AML-193 (cell line): Measurements from ENCODE around the gene ZNF598.

ENCODE experiments used
- DNase-seq, 2 experiments: peaks; one replicate each; lab custom pipeline; 2025; lab: John Stamatoyannopoulos, UW

ZNF598 gene

DNA sequence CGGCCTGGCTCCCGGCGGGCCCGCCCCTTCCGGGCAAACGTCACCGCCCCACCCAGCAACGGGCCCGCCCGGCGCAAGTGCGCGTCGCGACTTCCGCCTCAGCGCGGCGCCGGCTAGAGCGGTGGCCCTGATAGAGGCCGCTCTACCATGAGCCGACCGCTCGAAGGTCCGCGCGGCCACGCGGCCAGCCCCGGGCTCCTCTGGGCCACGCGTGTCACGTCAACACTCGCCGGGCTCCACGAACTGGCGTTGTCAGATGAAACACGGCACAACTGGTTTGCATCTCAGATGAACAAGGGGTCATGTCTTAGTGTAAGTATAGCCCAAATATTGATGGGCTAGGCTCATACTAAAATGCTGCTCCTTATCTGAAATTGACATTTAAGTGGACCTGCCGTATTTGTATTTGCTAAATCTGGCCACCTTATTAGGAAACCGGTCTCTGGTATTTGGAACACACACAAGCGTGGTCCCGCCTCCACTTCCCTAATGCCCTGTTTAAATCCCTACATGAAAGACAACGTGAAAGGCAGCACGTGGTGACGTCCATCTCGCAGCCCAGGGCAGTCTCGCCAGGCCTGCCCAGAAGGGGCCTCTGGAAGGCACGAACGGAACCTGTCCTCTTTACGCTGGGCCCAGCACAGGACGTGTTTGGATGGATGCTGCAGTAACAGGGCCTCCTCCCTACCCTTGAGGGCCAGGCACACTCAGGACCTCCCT lies at the start of gene ZNF598:
TSS of gene ZNF598 (minus strand) at position 31 of the 720 bp plus-strand sequence.
- DNase-seq, result peak; percentile 65 to 73

DNA sequence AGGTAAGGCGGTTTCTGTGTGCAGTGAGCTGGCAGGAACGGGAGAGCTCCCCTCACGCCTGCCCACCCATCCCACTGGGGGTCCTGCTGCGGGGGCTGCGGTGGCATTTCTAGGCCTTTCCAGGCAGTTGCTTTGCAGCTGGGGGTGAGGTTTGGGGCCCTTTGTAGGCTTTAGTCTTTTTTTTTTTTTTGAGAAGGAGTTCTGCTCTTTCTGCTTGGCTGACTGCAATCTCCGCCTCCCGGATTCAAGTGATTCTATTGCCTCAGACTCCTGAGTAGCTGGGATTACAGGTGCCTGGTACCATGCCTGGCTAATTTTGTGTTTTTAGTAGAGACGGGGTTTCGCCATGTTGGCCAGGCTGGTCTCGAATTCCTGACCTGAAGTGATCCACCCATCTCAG lies 49.3 kb upstream of the ZNF598 start:
- no peak for DNase-seq

DNA sequence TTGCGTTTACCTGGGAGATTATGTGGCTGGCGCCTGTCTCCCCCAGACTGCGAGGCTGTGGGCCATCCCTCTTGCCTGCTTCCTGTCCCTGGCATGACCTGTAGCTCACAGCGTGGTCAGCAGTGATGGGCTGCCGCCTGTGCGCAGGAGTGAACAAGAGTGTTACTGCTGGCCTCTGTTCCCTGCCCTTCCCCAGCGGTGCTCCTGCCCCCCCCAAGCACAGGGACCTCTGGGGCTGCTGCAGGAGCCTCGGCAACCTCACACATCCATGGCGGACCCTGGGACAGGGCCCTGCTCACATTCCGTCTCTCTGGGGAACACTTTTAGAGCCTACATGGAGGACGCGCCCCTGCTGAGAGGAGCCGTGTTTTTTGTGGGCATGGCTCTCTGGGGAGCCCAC lies 48.8 kb upstream of the ZNF598 start:
- DNase-seq, result no peak

DNA sequence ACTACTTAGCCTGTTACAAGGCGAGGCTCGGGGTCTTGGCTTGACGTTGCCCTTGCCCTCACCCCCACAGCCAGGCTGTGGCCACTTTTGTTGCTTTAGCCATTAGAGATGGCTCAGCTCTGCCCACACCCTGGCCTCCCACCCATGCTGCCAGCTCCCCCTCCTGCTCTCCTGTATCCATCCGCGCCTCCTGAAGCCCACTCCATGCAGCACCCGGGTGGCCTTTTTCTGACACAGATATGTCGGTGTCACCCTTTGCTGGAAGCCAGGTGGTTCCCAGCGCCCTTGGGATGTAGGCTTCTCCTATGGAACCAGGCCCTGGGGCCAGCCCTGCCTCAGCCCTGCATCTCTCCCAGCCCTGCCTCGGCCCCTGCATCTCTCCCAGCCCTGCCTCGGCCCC lies 47.8 kb upstream of the ZNF598 start:
- DNase-seq, result no peak

DNA sequence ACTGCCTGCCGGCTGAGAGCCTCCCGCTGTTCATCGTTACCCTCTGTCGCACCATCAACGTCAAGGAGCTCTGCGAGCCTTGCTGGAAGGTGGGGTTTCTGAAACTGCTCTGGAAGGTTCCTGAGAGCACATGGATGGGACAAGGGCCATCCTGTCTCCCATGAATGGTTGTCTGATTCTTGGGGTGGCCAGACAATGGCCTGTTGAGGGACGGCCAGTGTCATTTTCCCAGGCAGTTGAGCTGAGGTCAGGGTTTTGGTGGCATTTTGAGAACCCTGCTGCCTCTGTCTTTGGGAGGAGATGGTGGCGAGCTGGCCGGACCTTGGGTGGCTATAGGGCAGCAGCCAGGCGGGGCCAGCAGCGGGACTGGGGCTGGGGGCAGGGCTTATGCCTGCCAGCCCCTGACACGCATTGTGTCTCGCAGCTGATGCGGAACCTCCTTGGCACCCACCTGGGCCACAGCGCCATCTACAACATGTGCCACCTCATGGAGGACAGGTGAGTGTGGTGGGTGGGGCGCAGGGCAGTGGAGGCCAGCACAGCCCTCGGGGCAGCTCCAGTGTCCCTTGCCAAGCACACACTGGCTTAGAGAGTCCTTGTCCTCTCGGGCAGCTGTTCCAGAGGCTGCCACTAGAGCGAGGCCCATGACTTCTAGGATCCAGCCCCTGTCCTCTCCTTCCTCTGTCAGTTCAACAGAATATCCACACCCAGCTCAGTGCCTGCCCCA lies 47.2 kb upstream of the ZNF598 start:
- DNase-seq, result peak in 1 of 2 experiments; percentile 11

DNA sequence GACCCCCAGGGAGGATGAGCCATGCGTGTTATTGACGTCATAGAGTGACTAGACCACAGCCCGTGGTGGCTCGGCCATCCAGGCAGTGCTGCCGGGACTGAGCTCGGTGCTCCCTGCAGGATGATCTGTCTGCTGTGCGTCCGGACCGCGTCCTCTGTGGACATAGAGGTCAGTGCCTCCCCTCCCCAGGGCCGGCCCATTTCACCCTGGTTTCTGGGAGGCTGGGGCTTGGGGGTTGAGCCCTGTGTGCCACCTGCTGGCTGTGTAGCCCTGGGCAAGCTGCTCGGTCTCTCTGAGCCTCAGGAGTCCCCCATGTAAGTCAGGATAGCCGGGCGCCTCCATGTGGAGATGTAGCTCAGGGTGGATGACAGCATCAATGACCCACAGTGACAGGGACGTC lies 46.5 kb upstream of the ZNF598 start:
- DNase-seq, result no peak

DNA sequence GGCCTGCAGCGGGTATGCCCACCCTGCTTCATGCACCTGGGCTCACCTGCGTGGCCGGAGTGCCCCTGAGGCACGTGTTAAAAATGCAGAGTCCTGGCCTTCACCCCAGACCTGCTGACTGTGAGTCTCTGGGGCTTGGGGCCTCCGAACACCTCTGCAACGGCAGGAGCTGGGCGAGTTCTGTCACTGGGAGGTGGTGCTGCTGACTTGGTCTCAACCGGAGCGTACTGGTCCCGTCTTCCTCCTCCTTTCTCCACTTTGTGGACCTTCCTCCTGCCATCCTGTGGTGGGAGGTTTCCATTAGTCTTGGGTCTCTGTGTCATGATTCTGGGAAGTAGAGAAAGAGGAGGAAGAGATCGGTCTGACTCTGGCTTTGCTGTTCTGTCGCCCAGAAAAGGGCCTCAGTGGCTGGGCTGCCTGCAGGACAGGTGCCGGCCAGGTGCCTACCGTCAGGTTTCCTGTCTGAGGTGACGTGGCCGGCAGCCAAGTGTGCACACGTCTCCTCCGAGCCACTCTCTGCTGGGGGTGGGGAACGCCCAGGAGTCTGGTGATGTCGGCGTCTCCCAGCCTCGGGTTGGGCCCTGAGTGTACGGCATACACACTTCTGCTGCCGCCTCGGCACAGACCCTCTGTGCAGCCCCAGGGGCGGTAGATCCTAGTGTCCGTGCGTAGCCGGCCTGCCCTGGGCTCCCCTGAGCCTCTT lies 45.1 kb upstream of the ZNF598 start:
- DNase-seq, result no peak

DNA sequence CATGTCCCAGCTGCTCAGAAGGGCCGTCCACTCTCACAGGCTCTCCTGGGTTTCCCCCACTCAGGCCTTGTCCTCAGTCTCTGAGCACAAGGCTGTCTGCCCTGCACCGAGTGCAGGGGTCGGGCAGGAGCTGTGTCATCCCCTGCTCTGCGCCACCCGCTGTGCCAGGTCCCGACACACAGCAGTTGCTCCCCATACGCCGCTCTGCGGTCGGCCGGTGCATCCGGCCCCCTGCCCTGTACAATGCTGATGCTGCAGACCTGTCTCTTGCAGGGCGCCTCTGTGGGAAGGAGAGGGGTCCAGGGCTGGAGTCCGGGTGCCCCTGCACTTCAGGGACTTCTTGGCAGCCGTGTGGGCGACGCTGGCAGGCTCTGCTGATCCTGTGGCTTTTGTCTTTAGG lies 44.3 kb upstream of the ZNF598 start:
- DNase-seq, result no peak

DNA sequence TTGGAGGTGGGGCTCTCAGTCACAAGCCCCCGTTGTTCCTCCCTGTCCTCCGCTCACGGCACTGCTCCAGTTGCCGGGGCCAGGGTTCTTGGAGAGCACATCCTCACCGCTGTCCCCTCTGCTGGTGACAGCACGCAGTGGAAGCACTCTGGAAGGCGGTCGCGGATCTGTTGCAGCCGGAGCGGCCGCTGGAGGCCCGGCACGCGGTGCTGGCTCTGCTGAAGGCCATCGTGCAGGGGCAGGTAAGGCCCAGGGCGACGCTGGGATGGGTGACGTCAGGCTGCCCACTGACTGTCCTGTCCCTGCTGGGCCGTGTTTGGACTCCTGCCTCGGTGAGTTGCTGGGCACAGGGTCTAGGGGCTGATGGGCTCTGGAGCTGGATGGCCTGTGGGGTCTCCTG lies 43.6 kb upstream of the ZNF598 start:
- DNase-seq, result no peak

DNA sequence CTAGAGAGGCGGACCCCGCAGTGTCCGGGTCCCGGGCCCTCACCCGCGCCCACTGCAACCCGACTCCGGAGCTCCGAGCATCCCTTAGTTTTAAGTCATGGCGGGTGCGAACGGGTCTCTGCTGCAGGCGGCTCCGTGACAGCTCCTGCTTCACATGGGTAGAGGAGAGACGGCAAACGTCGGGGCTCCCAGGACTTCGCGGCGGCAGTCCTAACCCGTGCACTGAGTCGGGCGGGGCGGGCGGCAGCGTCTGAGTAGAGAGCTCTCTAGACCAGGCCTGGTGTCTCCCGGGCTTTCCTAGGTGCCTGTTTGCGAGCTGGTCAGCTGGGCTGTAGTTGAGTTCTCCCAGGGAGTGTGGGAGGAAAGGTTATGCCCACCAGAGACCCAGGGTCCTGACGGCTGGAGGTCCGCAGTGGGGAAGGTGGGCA lies 38.5 kb upstream of the ZNF598 start:
- DNase-seq, result no peak

DNA sequence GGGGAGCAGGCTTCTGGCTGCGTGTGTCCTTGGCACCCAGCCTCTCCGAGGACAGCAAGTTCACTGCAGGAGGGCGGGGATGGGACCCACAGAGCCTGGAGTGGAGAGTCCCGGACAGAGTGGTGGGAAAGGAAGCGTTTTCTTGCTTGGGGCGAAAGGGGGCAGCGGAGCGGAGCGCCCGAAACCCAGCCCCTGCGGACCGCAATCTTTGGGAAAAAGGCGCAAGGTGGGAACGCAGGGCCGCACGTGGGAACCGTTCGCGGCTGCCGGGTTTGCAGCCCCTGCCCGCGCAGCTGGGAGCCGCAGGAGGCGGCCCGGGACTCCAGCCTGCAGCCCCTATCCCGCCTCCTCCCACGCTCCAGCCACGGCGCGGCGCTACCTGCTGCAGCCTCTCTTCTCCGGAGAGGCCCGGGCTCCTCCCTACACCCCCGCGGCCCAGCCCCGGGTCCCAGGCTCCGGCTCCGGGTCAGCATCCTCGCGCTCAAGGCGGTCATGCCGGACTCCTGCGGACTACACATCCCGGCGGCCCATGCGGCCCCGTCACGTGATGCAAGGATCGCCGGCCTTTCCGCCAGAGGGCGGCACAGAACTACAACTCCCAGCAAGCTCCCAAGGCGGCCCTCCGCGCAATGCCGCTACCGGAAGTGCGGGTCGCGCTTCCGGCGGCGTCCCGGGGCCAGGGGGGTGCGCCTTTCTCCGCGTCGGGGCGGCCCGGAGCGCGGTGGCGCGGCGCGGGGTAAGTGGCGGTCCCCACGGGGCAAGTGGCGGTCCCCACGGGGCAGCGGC lies 37.9 kb upstream of the ZNF598 start, which contains the start of the genes NTHL1 and TSC2:
TSS of gene NTHL1 (minus strand) at position 505 of the 786 bp plus-strand sequence. CDS start at position 494, 11 bp downstream.
TSS of gene TSC2 (plus strand) at position 656 of the 786 bp plus-strand sequence. CDS start 631 bp downstream, outside the sequence.
- DNase-seq, result peak; percentile 87 to 89

DNA sequence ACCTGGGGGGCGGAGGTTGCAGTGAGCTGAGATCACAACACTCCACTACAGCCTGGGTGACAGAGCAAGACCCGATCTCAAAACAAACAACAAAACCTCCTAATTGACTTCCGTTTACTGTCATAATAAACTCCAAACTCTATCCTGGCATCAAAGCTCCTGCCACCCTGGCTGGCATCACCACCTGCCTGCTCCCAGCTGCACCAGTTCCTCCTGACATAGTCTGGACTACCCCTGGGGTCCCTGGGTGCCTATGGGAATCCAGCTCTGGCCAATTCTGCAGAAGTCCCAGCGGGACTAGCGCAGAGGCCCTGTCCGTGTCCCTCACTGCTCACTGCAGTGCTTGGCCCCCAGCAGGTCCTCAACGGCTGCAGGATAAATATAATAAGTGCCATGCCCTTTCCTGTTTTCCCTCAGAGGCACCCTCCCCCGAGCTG lies 37.3 kb upstream of the ZNF598 start:
- no peak for DNase-seq

DNA sequence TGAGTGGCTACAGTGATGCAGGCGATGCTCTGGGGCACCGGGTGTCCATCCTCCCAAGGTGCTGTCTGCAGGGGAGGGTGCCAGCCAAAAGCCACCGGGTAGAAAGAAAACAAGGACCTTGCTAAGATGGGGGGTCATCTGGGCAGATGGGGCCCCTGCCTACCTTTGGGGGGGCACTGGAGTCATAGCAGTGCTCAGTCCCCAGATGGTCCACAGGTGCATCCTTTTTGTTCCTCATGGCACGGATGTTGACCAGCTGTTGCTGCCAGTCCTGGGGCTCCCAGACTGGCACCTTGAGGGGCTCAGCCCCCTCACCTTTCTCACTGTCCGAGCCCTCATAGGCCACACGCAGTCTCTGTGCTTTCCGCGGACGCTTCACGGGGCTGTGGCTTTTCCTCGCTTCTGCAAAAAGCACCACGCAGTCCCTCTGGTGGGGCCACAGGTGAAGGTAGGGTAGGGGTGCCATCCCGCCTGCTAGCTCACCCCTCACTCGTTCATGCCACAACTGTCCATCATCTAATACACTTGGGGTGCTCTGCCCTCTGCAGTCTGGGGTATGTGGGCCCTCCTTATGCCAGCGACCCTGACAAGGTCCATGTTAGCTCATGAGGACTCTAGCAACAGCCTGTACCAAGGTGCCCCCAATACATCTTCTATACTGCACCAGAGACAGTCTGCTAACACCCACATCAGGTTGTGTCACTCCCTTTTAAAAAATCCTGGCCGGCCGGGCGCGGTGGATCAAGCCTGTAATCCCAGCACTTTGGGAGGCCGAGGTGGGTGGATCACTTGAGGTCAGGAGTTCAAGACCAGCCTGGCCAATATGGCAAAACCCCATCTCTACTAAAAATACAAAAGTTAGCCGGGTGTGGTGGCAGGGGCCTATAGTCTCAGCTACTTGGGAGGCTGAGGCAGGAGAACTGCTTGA lies 36.6 kb upstream of the ZNF598 start:
- DNase-seq, result no peak

DNA sequence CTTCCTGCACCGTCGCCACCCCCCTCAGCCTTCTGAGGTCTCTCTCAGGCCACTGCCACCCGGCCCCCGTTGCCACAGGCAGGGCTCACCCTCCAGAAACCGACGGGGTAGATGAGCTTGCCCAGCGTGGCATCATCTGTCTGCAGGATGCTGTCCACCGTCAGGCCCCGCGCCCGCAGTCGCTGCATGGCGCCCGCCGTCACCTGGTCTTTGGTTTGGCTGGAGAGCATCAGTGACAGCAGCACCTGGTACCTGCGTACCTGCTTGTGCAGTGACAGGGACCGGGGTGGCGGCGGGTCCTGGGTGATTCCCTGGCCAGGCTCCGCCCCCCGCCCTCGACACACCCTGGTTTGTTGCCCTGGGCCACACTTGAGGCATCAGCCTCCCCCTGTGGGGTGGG lies 34.9 kb upstream of the ZNF598 start:
- DNase-seq, result no peak

DNA sequence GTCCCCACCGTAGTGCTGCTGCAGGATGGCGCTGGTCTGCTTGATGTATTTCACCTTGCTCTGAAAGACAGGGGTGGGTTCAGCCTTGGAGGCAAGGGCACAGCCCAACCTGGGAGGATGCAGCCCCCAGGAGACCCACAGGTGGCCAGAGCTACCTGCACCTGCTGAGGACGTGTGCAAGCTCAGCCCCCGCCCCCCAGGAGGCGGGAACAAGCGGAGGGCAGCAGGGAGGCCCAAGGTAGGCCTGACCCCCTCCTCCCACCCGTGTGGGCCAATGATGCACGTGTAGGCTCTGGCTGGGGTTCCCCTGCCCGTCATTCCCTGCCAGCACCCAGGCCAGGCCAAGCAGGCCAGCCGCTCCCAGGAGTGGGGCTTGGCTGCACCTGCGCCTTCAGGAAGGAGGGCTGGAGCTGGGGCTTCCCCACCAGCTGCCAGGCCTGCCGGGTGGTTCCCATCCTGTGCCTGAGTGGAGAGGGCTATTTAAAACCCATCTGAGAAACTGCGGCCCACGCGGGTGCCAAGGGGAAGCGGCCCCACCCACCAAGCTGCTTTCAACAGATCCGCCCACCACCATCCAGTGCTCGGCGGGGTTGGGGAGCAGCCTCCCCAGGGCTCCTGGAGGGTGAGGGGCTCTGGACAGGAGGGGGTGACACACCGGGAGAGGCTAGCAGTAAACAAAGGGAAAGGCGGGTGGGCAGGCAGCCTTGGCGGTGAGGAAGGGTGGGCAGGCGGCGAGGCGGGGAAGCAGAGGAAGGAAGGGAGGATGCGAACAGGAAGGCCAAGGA lies 34.2 kb upstream of the ZNF598 start:
- DNase-seq, result no peak

DNA sequence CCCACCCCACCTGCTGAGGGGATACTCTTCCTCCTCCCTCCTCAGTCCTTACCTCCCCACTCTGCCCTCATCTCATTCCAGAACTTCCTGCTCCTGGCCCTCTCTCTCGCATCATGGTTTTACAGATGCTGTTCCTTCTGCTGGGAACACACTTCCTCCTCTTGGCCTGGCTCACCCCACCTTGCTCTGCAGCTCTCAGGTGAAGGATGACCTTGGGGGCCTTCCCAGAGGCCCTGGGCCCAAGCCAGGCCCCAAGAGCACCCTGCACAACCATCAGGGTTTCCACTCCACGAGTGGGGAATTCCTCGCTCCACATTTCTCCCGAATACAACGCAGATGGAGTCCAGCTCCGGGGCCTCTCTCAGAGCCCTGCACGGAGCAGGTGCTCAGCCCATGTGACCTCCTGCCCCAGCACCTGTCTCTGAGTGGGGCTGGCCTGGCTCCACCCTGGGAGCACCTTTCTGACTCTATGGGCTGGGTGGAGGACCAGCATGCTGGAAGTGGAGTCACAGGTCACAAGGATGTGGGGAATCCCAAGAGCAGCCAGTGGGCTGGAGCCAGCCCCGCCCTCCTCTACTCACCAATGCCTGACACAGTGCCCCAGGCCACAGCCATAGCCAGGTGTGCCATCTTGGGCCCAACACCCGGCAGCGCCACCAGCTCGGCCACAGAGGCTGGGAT lies 33.5 kb upstream of the ZNF598 start:
- no peak for DNase-seq

DNA sequence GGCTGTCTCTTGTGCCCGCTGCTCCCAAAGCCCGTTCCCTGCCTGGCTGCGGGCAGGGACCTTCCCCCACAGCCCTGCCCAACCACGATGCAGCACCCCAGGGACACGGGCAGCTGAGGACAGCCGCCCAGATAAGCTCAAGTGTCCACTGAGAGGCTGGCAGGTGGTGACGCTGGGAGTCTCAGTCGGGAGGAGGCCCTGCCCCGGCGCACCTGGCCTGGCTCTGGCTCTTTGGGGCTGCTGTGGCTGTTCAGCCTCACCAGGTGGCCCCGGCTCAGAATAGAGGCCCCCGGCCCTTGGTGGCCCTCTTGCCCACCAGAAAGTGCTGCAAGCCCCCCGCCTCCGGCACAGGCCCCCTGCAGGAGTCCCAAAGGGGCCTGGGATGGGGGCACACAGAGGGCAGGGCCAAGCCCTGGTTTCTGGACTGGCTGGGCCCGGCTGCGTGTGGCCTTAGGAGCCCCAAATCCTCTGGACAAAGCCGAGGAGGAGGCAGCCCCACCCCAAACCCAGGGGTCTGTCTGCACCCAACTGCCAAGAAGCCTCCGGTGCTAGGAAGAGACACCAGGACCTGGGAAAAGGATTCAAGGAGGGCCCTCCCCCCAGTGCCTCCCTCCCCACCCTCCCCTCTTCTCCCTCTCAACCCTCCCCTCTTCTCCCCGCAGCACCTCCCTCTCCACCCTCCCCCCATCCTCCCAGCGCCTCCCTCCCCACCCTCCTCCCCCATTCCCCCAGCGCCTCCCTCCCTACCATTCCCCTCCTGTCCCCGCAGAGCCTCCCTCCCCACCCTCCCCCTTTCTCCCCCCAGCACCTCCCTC lies 32.8 kb upstream of the ZNF598 start:
- DNase-seq, result no peak

DNA sequence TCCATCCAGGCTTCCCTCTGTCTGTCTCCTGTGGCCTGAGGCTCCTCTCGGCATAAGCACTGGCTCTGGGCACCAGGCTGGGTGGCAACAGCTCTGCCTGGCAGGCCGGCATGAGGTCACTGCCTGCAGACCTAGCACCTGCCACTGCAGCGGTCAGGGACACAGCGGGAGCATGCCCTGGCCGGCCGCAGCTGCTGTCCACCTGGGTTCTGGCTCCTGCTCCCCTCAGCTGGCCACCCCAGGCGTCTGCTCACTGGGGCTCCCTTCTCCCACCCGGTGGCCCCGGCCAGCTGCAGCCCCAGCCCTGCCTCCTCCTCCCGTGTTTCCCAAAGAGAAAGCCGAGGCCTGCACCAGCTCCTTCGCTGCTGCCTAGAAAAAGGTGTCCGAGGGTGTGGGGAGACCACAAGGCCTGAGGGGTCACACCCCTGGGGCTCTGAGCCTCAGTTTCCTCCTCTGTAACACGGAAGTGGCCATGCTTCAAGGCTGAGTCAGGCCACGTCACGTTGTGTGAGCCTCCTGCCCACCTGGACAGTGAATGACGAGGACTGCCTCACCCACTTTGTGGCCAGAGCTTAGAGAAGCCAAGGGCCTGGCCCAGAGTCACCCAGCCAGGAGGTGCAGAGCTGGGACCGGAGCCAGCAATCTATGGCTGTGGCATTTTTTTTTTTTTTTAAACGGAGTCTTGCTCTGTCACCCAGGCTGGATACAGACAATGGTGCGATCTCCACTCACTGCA lies 31.3 kb upstream of the ZNF598 start:
- no peak for DNase-seq
